T-helper 22 cell (primary cell): ENCODE results near the gene DCLRE1C.
"Not testable (repeated sequence)": the region's sequence is repeated elsewhere in the genome, so short reads cannot be mapped to it uniquely, and the experiment has no call there.

Source experiments
- DNase-seq: peaks from one replicate; pipeline ENCODE4 v3.0.0-alpha.2; 2020; ENCODE audit warnings: low read depth

Gene DCLRE1C

DNA sequence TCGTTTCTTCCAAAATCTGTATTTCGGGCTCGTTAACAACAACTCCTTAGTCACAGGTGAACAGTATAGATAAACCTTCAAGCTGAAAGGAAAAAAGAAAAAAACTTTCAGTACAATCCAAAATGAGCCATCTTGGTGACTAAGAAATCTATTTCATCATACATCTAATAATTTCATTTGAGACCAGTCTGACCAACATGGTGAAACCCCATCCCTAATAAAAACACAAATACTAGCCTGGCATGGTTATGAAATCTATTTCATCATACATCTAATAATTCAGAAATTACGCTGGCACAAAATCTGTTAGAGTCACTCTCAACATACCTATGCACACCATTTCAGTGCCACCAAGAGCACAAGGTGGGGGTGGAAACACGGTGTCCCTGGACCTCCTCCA lies 8.8 kb downstream of the DCLRE1C start:
- DNase-seq = no peak

DNA sequence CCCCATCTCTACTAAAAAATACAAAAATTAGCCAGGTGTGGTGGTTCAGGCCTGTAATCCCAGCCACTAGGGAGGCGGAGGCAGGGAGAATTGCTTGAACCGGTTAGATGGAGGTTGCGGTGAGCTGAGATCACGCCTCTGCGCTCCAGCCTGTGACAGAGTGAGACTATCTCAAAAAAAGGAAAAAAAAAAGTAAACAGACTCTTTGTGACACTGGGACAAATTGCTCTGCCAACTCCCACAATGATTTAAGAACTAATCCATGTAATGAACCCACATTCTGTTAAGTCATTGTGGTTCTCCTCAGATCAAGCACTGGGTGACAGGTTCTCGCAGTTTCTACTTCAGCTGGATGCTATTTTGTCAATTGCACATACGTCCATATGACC lies 11.0 kb downstream of the DCLRE1C start:
- DNase-seq = not testable (repeated sequence)

DNA sequence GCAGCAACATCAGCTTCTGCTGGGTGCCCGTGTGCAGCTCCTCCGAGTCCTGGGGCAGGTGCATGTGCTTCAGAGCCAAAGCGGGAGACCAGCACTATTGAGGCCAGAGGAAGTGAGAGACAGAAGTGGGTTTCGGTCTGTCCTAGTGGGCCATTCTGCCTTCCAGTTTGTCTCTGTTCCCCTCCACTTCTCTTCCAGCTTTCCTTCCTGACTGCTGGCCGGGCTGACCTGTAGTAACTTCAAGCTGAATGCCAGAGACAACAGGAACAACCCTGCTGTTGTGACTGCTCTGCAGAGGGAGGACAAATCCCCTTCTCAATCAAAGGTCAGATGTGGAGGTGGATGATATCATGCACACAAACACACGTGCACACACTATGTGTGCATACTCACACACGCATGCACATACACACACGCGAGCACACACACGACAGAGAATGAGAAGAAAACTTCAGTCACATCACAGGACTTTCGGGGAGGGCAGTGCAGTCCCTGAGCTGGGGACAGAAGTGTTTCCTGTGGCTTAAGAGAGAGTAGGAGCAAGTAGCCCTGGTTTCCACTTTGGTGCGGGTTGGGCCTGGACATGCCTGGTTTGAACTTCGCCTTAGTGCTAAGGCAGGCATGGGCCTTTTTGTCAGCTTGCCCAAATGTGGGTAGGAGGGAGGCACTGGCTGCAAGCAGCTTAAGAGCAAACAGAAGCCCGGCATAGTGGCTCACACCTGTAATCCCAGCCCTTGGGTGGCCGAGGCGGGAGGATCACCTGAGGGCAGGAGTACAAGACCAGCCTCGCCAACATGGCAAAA lies 11.5 kb downstream of the DCLRE1C start:
- not testable (repeated sequence) for DNase-seq

DNA sequence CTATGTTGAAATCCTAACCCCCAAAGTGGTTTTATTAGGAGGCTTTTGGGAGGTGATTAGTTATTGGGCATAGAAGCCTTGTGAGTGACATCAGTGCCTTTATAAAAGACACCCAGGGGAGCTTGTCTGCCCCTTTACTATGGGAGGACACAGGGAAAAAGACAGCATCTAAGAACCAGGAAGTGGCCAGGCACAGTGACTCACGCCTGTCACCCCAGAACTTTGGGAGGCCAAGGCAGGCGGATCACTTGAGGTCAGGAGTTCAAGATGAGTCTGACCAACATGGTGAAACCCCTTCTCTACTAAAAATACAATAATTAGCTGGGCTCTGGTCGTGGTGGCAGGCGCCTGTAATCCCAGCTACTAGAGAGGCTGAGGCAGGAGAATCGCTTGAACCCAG lies 14.9 kb downstream of the DCLRE1C start:
- DNase-seq = not testable (repeated sequence)

DNA sequence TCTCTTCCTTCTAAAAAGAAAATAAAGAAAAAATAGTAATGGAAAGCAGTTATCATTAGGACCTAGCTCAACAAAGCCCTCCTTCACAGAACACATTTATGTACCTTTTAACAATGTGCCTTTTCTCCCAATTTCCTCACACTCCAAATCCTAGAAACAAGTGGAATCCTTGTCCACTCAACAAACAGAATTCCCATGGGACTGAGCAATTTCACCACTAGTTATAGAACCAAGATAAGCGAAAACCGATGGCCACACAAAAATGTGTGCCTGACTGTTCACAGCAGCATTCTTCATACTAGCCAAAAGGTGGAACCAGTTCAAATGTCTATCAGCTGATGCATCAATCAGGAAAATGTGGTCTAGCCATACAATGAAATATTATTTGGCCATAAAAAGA lies 17.3 kb downstream of the DCLRE1C start:
- no peak for DNase-seq

DNA sequence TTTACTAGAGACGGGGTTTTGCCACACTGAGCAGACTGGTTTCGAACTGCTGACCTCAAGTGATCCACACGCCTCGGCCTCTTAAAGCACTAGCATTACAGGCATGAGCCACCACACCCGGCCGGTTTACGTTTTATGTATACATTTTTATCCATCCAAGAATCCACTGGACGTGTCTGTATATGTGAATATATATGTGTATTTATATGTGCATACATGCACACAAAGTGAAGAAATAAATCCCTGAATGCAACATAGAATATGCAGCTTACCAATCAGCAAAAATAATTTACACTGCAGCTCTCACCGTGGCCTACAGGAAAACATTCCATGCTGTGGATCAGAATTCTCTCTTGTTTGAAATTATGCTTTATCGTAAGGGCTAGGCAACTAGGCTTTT lies 23.3 kb downstream of the DCLRE1C start:
- no peak for DNase-seq

DNA sequence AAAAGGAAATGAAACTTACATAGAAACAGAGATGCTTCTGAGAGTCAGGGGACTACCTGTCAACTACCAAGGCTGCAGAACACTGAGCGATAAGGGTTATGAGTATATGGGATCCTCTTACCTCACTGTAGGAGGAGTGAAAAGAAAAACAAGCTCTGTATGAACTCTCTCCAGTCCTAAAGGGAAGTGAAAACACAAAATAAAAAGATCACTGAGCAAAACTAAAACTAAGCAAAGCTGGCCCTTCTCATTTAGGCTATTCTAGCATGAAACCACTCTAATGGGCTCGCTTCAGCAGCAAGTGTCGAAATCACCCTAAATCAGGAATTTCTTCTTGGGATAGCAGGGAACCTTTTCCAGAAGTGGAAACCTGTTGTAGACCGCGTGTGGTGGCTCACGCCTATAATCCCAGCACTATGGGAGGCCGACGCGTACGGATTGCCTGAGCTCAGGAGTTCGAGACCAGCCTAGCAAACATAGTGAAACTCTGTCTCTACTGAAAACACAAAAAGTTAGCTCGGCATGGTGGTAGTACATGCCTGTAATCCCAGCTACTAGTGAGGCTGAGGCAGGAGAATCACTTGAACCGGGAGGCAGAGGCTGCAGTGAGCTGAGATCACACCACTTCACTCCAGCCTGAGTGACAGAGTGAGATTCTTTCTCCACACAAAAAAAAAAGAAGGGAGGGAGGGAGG lies 27.0 kb downstream of the DCLRE1C start:
- DNase-seq = no peak

DNA sequence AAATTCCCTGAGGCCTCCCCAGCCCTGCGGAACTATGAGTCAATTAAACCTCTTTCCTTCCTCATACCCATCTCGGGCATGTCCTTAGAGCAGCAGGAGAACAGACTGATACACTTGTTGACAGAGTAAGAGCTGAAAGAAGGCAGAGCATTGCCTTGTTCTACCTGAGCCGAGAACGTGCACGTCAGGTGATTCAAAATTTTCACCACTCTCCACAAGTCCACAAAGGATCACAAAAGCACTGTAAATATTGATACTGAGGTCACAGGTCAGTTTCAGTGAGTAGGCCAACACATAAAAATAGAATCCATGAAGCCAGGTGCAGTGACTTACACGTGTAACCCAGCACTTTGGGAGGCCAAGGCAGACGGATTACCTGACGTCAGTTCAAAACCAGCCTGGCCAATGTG lies 27.8 kb downstream of the DCLRE1C start:
- DNase-seq = no peak

DNA sequence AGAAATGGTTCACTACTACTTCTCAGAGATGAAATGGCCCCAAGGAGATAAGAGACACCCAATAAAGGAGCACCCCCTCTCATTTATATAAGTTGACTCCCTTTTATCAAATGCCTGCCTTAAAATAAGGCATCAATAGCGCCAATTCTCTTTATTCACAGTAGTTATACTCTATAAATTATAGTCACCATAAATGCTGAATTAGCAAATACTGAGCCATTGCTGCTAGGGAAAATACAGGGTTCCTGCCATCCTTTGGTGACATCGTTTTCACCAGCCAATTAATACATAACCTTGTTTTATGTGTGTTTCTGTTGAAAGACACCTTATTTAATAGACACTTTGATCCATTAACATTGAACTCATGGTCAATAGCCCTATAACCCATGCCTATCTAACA lies 28.6 kb downstream of the DCLRE1C start:
- no peak for DNase-seq

DNA sequence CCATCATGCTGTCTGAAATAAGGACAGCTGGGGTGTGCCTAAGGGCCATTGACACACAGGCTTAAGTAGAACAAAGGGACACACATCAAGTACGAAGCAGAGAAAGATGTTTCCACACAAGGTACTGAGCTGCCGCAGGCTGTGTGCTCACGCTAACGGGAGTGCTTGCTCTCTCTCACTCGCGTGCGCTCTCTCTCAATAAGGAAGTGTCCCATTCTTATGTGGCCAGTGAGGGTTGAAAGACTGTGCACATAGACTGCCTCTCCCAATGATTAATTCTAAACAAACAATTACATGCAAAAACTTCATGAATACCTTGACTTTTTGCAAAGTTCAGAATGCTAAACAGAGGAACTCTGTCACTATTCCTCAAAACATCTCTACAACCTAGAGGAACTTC lies 29.9 kb downstream of the DCLRE1C start:
- DNase-seq = no peak

DNA sequence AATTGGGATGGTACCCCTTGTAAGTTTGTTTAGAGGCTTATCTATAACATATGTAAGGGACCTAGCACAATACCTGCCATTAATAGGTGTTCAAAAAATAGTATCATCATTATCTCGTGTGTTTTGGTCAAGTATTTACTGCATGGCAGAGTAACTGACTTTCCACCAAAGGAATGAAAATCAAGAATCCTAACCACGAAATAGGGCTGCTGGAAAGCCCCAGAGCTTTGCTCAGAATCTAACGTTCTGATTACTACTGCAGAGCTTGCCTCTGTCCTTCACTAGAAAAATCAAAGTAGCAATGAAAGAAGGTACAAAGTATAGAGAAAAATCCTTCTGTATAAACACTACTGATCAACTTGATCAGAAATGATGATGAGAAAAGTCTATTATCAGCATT lies 34.9 kb downstream of the DCLRE1C start:
- DNase-seq = no peak

DNA sequence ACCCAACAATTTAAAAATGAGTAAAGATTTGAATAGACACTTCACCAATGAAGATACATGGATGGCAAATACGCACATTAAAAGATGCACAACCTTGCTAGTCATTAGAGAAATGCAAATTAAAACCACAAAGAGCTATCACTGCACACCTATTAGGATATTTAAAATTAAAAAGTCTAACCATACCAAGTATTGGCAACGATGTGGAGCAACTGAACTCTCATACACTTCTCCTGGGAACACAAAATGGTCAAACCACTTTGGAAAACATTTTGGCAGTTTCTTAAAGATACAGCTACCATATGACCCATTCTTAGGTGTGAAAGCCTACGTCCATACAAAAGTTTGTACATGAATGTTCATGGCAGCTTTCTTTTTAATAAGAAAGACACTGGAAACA lies 36.1 kb downstream of the DCLRE1C start:
- no peak for DNase-seq

DNA sequence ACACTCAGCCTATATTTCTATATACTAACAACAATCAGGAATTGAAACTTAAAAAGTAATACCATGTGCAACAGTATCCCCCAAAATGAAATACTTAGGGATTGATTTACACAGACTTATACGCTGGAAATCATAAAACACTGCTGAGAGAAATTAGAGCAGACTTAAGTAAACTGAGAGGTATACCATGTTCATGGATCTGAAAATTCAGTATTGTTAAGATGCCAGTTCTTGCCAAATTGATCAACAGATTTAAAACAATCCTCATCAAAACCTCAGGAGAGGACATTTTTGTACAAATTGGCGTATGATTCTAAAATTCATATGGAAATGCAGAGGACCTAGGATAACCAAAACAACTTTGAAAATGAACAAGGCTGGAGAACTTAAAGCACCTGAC lies 37.3 kb downstream of the DCLRE1C start:
- DNase-seq = no peak

DNA sequence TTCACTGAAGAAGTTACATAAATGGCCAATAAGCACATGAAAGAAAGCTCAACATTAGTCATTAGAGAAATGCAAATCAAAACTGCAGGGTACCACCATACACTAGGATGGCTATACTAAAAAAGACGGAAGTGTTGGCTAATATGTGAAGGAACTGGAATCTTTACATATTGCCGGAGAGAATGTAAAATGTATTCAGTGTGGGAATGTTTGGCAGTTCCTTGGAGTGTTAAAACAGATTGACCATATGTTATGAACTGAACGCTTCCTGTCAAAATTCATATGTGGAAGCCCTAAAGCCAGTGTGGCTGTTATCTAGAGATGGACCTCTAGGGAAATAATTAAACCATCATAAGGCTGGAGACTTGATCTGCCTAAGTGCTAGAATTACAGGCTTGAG lies 42.1 kb downstream of the DCLRE1C start:
- no peak for DNase-seq

DNA sequence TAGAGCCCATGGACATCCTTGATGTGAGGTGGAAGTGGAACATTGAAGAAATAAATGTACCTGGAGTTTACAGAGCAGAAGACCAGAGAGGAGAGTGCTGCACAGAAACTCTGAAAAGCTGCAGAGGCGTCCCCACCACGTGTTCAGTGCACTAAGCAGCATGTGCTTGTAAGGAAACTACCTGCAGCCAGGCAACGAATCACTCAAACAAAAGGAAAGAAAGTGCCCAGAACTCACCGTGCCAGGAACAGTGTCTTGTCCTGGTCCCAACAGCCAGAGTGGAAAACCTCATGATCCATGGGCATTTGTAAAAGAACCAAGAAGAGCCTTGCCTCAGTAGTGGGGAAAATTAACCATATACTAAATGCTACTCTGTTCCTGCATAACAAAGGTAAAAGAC lies 42.9 kb downstream of the DCLRE1C start:
- DNase-seq = no peak

DNA sequence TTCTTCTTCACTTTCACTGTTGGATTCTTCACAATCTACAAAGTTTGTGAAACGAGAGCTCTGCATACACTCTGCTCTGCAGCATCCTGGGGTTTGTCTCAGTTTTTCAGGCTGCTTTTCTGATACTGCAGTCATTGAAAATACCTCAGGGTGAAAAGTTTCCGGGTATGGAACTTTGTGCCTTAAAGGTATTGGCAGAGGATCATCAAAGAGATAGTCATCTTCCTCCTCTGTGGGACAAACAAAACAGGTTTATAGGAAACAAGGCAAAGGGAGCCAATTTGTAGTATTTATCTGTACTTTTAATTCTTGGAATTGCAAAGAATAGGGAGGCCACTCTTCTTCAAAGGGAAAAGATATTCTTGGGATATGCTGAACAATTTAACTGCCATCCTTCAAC lies 44.8 kb downstream of the DCLRE1C start:
- no peak for DNase-seq

DNA sequence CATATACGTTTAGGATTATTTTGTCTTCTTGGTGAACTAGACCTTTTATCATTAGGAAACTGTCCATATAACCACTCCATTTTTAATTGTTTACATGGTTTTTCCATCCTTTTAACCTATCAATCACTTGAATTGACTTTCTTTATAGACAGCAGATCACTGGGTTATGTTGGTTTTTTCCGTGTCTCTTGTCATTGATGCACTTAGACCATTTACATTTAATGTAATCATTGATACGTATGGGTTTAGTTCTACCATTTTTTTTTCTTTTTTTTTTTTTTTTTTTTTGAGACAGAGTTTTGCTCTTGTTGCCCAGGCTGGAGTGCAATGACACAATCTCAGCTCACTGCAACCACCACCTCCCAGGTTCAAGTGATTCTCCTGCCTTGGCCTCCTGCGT lies 46.3 kb downstream of the DCLRE1C start:
- DNase-seq = not testable (repeated sequence)

DNA sequence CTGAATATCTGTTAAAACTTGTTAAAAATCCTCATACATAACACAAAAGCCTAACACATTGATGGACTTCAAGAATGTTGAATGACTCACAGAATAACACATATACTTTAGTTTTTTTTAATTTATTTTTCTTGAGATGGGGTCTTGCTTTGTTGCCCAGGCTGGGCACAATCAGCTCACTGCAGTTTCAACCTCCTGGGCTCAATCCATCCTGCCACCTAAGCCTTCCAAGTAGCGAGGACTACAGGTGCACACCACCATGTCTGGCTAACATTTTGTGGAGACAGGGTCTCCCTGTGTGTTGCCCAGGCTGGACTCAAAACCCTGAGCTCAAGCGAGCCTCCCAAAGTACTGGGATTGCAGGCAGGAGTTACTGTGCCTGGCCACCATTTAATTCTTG lies 47.1 kb downstream of the DCLRE1C start:
- DNase-seq = no peak

DNA sequence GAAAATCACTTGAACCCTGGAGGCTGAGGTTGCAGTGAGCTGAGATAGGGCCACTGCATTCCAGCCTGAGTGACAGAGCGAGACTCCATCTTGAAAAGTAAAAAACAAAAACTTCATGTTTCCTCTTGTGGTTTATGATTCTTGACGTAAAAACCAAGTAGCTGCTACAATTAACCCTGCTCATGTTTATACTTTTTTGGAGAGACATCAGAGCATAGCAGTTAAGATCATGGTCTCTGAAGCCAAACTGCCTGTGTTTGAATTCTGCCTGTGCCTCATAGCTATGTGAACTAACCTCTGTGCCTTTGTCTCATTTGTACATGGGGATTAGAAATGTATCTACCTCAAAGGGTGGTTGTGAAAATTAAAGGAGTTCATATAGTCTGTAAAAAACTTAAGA lies 48.0 kb downstream of the DCLRE1C start:
- DNase-seq = no peak

DNA sequence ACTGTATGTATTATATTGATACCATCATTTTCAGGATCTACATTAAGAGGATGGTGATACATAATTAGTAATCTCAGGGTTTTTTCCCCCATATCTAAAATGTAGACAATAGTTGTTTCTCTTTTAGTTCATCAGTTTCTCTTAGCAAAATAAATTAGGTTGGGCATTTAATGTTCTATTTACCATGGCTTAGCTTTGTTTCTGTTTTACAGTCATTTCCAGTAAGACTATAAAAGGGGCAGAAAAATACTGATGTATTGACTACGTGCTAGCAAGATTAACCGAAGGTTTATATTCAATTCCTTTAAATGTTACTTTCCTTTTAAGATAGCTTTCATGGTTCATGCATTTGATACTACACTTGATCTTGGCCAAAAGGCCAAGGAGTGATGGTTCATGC lies 49.0 kb downstream of the DCLRE1C start:
- no peak for DNase-seq

DNA sequence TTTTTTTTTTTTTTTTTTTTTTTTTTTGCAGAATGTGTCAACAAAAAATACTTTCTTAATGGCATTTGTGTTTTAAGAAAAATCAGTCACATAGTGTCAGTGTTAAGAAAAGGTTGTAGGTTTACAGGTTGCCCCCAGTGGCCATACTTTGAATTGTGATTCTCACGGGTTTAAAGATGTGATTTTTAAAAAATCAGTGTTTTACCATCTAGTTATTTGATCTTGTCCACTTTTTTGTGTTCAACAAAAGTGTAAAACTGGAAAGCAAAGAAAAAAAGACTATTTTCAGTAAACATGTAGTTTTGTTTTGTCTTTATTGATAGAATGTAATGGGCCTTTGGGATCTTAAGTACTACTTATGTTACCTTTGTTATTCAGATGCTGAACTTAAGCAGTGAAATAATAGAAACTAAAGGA lies 49.6 kb downstream of the DCLRE1C start:
- no peak for DNase-seq

DNA sequence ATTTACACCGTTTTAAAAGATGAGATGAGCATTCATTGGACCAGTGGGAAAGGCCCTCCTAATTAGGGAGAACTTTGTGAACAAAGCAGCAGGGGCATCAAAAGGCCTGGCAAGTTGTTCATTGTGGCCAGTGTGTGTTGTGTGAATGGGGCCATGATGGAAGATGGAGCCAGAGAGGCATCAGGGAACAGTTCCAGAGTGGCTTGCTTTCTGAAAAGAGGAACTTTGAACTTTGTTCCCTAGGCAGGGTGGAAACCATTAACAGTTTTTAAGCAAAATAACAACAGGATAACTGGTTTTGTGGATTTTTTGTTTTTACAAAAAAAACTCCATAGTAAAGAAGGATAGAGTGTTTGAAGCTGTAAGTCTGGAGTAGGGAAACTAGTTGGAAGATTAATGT lies 62.7 kb downstream of the DCLRE1C start:
- no peak for DNase-seq

DNA sequence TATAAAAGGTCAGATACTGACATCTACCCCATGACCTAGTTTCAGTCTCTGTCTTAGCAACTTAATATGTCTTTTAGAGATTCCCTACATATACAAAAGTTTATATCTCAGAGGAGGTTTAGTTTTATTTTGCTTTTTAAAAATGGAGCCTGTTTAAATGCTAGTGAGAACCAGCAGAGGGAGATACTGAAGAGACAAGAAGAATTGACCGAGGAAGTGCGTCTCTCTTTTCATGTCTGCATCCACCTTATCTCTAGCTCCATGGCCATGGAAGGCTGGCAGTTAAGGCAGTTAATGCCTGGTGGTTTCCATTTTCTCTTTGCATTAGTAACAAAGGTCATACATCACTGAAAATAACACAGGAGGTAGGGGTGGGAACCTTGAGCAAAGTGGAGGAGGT lies 64.6 kb downstream of the DCLRE1C start:
- no peak for DNase-seq

DNA sequence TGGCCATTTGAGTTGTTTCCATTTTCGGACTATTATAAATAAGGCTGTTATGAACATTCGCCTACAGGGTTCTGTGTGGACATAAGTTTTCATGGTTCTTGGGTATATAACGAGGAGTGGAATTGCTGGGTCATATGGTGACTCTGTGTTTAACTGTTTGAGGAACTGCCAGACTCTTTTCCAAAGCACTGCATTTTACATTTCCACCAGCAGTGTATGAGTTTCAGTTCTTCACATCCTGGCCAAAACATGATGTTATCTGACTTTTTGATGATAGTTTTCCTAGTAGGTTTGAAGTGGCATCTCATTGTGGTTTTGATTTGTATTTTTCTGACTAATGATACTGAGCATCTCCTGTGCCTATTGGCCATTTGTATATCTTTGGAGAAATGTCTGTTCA lies 69.8 kb downstream of the DCLRE1C start:
- no peak for DNase-seq
